ENCODE data around the gene SBK2. TPM values are rescaled to one million over a fixed set of nuclear protein-coding genes. Genes with fewer than 3 reads are reported as not detected.
"Not testable (repeated sequence)": the region's sequence is repeated elsewhere in the genome, so short reads cannot be mapped to it uniquely, and the experiment has no call there.

The SBK2 gene
- total RNA-seq, 2 experiments from 2014 or later = not detected

- Mint-ChIP-seq H3K27ac (peak overlapping the region; percentile 86), H3K36me3 (ENCODE audit: low read depth) (peaks cover 21% of the 10 kb centered on the region), H3K4me3 (peak overlapping the region; percentile 89), H3K4me1 (ENCODE audit: low read depth) (peaks cover 24% of the 10 kb centered on the region), H3K9me3 (no peaks in the 10 kb centered on the region), H3K27me3 (no peaks in the 10 kb centered on the region)
- H3K36me3 ChIP-seq (ENCODE audit: insufficient read depth, low read length) = no peaks in the 10 kb centered on the region
- peak overlapping the region in 1 of 2 donors; percentile 39 for H3K27ac ChIP-seq (ENCODE audit: low read depth in 1 of 2, low read length in 2 of 2)
- H3K27me3 ChIP-seq (ENCODE audit: control insufficient read depth in 1 of 2, insufficient read depth in 2 of 2, low read length in 2 of 2) = no peaks in the 10 kb centered on the region
- intact Hi-C loops (cut with DNase I, micrococcal nuclease) = no loop called here
- POLR2A ChIA-PET = no interaction called here
- peaks cover 0 to 15% of the 10 kb centered on the region in 2 experiments for H3K9me3 ChIP-seq (ENCODE audit: control insufficient read depth in 1 of 2, insufficient read depth in 1 of 2, low read length in 2 of 2)
- H3K4me3 ChIP-seq (ENCODE audit: low read length) = no peak overlapping the region
- DNase-seq (peak in 1 of 14 experiments; percentile 29), ATAC-seq (ENCODE audit: poor library complexity) (no peak)
- CTCF ChIA-PET = no interaction called here
- peaks cover 23% of the 10 kb centered on the region for H3K4me1 ChIP-seq (ENCODE audit: insufficient read depth, low read length)
- no peak for TF ChIP-seq CTCF (IDR thresholded peaks at IDR 0.05)
These were observed 42.1 kb upstream of the SBK2 start for GRCh38 chr19:55578761-55579747.

- Histone ChIP-seq H3K4me3 (ENCODE audit: low read length) (no peak overlapping the region), H3K27me3 (ENCODE audit: control insufficient read depth in 1 of 2, insufficient read depth in 2 of 2, low read length in 2 of 2) (no peaks in the 10 kb centered on the region), H3K36me3 (ENCODE audit: insufficient read depth, low read length) (no peaks in the 10 kb centered on the region), H3K9me3 (ENCODE audit: control insufficient read depth in 1 of 2, insufficient read depth in 1 of 2, low read length in 2 of 2) (peaks cover 0 to 15% of the 10 kb centered on the region in 2 experiments), H3K4me1 (ENCODE audit: insufficient read depth, low read length) (peaks cover 23% of the 10 kb centered on the region), H3K27ac (ENCODE audit: low read depth in 1 of 2, low read length in 2 of 2) (no peak overlapping the region)
- intact Hi-C loops (cut with DNase I, micrococcal nuclease) = no loop called here
- no peaks in the 10 kb centered on the region for H3K27me3 Mint-ChIP-seq
- no peak for DNase-seq
- peaks cover 24% of the 10 kb centered on the region for H3K4me1 Mint-ChIP-seq (ENCODE audit: low read depth)
- ChIA-PET POLR2A (no interaction called here), CTCF (no interaction called here)
- no peak overlapping the region for H3K4me3 Mint-ChIP-seq
- ATAC-seq (ENCODE audit: poor library complexity) = no peak
- peaks cover 21% of the 10 kb centered on the region for H3K36me3 Mint-ChIP-seq (ENCODE audit: low read depth)
- no peak overlapping the region for H3K27ac Mint-ChIP-seq
- H3K9me3 Mint-ChIP-seq = no peaks in the 10 kb centered on the region
- TF ChIP-seq CTCF (IDR thresholded peaks at IDR 0.05) = no peak
These were observed 41.3 kb upstream of the SBK2 start for GRCh38 chr19:55578031-55578760.

- Histone ChIP-seq H3K4me1 (ENCODE audit: insufficient read depth, low read length) (peaks cover 22% of the 10 kb centered on the region), H3K9me3 (ENCODE audit: control insufficient read depth in 1 of 2, insufficient read depth in 1 of 2, low read length in 2 of 2) (peaks cover 0 to 15% of the 10 kb centered on the region in 2 experiments), H3K4me3 (ENCODE audit: low read length) (no peak overlapping the region), H3K27me3 (ENCODE audit: control insufficient read depth in 1 of 2, insufficient read depth in 2 of 2, low read length in 2 of 2) (no peaks in the 10 kb centered on the region), H3K36me3 (ENCODE audit: insufficient read depth, low read length) (no peaks in the 10 kb centered on the region), H3K27ac (ENCODE audit: low read depth in 1 of 2, low read length in 2 of 2) (no peak overlapping the region)
- CTCF ChIA-PET = interaction anchor here (0.7 kb wide), 1 partner anchor 30 kb away, joined by 3 read pairs; no protein-coding TSS in a partner anchor
- Mint-ChIP-seq H3K36me3 (ENCODE audit: low read depth) (peaks cover 21% of the 10 kb centered on the region), H3K27me3 (no peaks in the 10 kb centered on the region), H3K9me3 (no peaks in the 10 kb centered on the region), H3K4me1 (ENCODE audit: low read depth) (peaks cover 19% of the 10 kb centered on the region), H3K27ac (peak overlapping the region; percentile 63), H3K4me3 (peak overlapping the region; percentile 62)
- no peak for TF ChIP-seq CTCF (IDR thresholded peaks at IDR 0.05)
- POLR2A ChIA-PET = interaction anchor here (1.1 kb wide), 1 partner anchor 30 kb away, joined by 3 read pairs; no protein-coding TSS in a partner anchor
- intact Hi-C loops (cut with DNase I, micrococcal nuclease) = no loop called here
- no peak for DNase-seq
- ATAC-seq (ENCODE audit: poor library complexity) = no peak
These were observed 39.8 kb upstream of the SBK2 start for GRCh38 chr19:55576746-55577145.

- POLR2A ChIA-PET; CTCF ChIA-PET; intact Hi-C loops (cut with DNase I, micrococcal nuclease): not testable (repeated sequence)
These were observed 37.0 kb upstream of the SBK2 start for GRCh38 chr19:55573929-55574328.

GRCh38 chr19:55569477-55569876, 32.5 kb upstream of the SBK2 start:
- H3K4me1 ChIP-seq (ENCODE audit: insufficient read depth, low read length); H3K9me3 ChIP-seq (ENCODE audit: control insufficient read depth in 1 of 2, insufficient read depth in 1 of 2, low read length in 2 of 2); H3K9me3 Mint-ChIP-seq; H3K4me3 ChIP-seq (ENCODE audit: low read length); POLR2A ChIA-PET; H3K36me3 ChIP-seq (ENCODE audit: insufficient read depth, low read length); H3K27ac Mint-ChIP-seq; ATAC-seq (ENCODE audit: poor library complexity); H3K4me3 Mint-ChIP-seq; intact Hi-C loops (cut with DNase I, micrococcal nuclease); DNase-seq; H3K4me1 Mint-ChIP-seq (ENCODE audit: low read depth); H3K27ac ChIP-seq (ENCODE audit: low read depth in 1 of 2, low read length in 2 of 2); H3K27me3 ChIP-seq (ENCODE audit: control insufficient read depth in 1 of 2, insufficient read depth in 2 of 2, low read length in 2 of 2); CTCF ChIA-PET; H3K27me3 Mint-ChIP-seq; H3K36me3 Mint-ChIP-seq (ENCODE audit: low read depth): not testable (repeated sequence)

More at GRCh38 chr19:55573929-55574328, 37.0 kb upstream of the SBK2 start:
- H3K27ac Mint-ChIP-seq; ATAC-seq (ENCODE audit: poor library complexity); H3K27ac ChIP-seq (ENCODE audit: low read depth in 1 of 2, low read length in 2 of 2); H3K36me3 ChIP-seq (ENCODE audit: insufficient read depth, low read length); H3K27me3 Mint-ChIP-seq; H3K9me3 Mint-ChIP-seq; H3K4me1 ChIP-seq (ENCODE audit: insufficient read depth, low read length); DNase-seq; H3K4me3 ChIP-seq (ENCODE audit: low read length); H3K4me1 Mint-ChIP-seq (ENCODE audit: low read depth); H3K27me3 ChIP-seq (ENCODE audit: control insufficient read depth in 1 of 2, insufficient read depth in 2 of 2, low read length in 2 of 2); H3K4me3 Mint-ChIP-seq: not testable (repeated sequence)
- peaks cover 11% of the 10 kb centered on the region for H3K36me3 Mint-ChIP-seq (ENCODE audit: low read depth)
- peaks cover 0 to 22% of the 10 kb centered on the region in 2 experiments for H3K9me3 ChIP-seq (ENCODE audit: control insufficient read depth in 1 of 2, insufficient read depth in 1 of 2, low read length in 2 of 2)

All from CD4-positive, alpha-beta T cell (primary cell).